DMS153 treated with DMSO at 0.1 percent for 48 hours (cell line): Measurements from ENCODE around the gene RORC.

Experiments
- DNase-seq: peaks from one replicate; lab custom pipeline; 2025; ENCODE audit not compliant: unreplicated experiment; lab: John Stamatoyannopoulos, UW

Gene RORC

DNA sequence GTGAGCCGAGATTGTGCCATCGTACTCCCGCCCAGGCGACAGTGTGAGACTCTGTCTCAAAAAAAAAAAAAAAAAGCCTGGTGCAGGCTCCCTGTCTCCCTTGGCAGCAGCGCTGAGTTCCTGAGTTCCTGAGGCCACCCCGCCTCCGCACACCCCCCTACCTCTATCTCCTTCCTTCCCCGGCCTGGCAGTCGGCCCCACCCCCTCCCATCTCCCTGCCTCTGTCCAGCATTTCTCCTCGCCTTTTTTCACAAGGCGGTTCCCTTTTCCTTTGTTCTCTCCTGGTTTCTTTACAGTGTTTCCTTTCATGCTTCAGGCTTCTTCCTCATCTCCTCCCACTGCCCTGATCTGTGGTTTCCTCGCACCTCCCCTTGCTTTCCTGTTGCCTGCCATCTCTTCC, 2.7 kb downstream of the RORC start:
- no peak for DNase-seq

DNA sequence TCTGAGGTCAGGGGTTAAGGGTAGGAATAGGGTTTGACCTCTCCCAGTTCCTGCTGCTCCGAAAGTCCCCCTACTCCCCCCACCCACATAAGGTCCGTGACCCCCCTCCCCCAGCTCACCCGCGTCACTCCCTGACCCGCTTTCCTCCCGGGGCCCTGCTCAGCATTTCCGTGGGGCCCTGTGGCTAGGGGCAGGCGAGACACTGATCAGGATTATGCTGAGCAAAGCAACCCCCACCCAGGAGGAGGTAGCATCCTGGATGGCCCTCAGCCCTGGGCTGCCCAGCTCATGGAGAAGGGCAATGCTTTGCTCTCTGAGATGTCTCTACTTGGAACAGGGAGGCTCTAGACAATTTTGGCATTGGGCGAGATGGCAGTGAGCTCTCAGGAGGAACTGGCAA, 3.7 kb downstream of the RORC start:
- DNase-seq: no peak

DNA sequence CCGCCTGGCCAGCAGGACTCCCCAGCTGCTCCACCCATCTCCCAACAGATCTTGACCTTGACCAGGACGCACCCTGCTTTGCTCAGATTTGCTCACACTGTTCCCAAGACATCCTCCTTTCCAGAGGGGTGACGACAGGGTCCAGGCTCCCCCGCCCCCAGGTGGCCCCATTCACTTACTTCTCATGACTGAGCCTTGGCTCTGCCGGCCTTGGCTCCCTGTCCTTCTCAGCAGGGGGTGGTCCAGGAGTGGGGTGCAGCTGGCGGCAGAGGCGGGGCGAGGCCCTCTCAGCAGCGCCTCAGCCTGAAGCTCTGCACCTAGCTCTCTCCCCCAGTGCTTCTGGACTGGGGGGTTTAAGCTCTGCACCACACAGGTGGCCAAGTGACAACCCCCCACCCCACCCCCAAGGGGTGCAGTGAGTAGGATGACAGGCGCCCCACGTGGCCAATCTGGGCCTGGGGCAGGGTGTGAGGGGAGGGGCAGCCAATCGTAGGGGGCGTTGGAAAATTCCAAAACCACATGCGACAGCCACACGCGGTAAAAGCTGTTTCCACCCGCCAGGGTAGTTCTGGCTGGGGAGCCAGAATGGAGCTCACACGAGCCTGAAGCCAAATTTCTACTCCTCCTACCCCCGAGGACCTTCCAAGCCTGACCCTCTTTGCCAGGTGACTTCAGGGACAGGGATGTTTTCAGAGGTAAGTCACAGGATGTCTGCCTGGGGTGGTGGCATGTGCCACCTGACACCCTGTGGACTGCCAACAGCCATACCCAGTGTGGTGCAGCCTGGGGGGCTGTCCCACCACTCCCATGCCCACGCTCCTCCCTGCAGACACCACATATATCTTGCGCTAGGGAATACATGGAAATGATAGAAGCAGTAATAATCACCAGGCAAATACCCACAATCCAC, 5.6 kb downstream of the RORC start:
- DNase-seq: no peak

DNA sequence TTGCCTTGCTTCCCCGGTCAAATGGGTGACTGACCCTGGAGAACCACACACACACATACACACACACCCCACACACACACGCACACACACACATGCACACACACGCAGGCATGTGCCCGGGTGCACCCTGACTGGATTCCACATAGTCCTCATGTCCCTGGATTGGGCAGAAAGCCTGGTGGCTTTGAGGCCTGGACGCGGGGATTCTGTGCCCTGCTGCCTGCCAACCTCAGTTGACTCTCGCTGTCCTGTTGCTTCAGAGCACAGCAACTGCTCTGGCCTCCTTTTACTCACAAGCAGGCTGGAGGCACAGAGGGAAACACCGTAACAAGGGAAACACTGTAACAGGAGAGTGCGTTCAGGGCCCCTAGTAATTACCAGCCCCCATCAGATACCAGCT, 6.4 kb downstream of the RORC start:
- no peak for DNase-seq

DNA sequence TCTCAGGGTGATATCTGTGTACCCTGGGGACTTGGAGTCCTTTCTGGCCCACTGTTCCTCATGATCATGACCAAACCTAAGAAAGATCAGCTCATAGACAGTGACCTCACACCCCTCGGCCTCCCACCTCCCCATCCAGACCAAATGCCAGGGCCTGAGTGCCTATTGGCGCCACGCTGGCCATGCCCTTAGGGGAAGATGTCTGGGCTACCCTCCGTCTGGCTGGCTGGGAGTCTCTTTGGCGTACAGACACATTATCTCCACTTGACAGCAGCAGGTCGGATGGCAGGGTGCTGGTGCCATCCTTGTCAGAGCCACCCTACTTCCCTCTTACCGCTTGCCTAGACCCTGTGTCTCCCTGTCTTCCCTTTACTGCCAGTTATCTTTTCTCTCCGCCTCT, 8.4 kb downstream of the RORC start:
- no peak for DNase-seq

DNA sequence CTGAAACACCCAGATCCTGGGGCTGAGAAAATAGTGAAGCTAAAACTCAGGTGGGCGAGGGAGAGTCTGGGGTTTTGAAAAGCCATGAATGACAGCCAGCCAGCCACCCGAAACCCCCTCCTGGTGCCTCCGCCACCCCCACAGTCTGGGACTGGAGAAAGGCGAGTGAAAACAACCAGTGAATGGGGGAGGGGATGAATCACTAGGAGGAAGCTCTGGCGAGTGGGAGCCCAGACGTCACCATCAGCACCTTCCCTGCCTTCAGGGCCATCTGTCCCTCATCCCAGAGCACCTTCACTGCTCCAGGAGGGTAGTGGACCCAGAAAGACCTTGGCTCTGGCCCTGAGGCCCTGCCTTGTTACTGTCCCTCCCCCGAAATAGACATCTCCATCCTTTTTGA, 9.2 kb downstream of the RORC start:
- DNase-seq: no peak

DNA sequence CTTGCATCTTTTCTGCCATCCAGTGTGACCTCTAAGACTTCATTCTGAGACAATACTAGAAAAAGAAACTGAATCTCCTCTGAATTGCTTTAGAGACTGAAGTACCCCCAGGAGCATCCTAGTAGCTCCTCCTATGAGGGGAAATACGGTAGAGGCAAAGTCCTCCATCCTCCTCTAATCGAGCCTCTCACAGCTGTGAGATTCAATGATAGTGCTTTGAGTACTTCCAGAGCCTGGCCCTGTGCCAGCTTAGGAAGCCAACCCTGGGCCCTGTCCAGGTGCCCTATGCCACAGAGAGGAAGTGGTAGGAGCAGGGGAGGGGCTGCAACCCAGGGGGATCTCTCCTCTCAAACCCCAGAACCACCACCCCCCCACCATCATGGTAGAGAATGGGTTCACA, 10.7 kb downstream of the RORC start:
- peak; percentile 80 for DNase-seq

DNA sequence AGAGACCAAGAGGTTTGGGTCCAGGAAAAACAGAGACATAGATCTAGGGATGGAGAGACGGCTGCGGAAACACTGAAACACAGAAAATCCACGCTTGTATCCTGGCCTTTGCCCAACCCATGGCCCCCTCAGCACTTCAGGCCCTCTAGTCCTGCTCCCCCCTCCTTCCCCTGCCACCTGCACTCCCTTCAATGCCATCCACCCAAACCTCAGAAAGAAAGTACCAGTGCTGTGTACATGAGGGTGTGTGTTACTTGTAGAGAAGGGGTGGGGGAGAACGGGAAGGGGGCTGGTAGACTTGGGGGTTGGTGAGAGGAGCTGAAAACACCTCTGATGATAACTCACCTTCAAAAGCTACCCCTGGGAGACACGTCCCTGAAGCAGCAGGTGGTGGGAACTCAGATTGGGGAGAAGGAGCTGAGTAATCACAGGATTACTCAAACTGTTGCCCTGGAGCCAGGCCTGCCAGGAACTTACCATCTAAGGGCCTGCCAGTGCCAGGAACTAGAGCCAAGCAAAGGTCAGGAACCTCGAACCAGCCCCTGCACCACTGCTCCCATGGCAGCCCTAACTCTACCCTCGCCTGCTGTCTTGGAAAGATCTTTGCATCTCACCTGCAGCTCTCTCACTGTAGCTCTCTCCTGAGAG, 11.5 kb downstream of the RORC start:
- no peak for DNase-seq

DNA sequence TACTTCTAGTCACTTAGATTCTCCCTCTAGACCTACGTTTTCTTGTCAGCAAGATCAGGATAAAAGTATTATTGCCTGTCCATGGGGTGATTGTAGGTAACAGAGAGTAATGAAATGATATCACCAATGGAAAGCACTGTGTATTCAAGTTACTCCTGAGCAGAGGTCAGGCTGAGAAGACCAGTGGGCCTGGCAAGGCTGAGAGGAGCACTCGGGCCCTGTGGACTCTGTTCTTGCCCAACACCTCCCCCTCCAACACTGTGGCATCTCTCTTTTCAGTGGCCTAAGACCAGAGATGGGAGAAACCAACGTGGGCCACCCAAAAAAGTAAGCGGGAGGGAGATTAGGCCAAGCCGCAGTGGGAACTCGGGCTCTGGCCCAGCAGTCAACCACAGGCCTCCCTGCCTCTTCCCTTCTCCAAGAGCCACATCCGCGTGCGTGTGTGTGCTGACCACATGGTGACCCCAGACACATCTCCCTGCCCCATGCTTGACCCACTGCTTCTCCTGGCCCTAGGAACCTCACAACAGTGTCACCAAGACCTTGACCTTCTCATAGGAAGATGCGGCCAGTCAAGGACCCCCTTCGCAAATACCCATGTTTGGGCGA, 12.3 kb downstream of the RORC start:
- no peak for DNase-seq

DNA sequence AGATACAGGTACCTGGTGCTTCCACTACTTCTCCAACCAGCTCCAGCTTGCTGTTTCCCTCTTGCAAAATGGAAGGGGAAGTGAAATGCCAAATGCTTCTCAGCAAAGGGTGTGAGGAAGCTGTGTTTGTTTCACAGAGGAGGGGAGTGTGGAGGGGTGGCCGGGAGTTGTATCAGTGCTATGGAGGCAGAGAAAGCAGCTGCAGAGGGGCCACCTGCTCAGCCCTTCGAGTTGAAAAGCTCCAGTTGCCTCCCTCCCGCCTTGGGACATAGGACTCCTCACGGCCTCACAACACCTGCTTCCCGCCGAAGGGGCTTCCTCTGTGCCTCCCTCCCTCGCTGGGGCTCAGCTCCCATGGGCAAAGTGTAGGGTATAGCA, 14.3 kb downstream of the RORC start:
- no peak for DNase-seq

DNA sequence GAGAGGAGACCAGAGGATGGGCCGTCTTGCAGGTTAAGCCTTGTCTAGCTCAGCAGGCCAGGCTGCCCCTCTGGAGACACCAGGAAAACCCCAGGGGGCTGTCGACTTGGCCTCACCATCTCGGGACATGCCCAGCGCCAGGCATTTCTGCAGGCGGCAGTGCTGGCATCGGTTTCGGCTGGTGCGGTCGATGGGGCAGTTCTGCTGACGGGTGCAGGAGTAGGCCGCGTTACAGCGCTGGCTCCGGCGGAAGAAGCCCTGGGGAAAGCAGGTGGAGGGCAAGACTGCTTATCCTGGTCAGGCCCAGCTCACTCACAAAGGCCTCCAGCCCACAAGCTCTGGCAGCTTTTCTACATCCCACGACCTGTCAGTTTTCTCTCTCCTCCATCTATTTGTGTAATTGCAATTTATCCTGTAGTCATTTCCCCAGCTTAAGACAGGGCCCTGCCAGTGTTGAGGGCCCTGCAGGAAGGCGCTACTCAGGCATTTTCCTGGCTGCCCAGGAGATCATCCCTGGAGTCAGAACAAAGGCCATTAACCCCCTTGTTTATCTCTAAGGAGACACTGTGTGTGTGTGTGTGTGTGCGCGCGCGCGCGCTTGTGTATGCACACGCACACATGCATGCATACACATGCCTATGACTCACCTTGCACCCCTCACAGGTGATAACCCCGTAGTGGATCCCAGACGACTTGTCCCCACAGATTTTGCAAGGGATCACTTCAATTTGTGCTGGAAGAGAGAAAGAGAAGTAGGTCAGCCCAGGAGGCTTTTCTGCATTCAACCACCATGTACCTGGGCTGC, 14.9 kb downstream of the RORC start:
- DNase-seq: no peak

DNA sequence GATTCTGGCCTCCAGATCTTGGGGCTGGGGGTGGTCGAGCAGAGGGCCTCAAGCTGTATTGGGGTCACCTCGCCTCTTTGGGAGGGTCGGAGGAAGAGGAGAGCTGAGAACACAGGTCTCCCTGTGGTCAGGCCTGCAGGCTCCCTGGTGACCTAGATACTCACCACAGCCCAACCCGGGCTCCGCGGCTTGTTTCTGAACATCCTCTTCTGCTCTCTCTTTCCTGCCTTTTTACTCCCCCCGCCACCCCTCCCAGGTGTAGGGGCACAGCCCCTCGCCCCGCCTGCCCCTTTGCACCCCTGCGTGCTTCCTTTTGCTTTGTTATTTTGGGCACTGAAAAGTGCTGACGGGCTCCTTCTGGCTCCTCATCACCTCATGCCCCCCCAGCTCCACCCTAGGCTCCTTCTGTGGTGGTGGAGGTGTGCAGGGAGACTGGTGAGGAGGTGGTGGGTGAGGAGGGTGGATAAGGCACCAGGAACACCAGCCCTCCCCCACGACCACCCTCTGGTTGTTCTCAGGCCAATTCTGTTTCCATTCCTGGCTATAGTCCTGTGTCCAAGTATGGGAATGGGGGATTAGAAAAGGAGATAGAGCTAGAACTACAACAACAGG, 15.8 kb downstream of the RORC start:
- DNase-seq: no peak

DNA sequence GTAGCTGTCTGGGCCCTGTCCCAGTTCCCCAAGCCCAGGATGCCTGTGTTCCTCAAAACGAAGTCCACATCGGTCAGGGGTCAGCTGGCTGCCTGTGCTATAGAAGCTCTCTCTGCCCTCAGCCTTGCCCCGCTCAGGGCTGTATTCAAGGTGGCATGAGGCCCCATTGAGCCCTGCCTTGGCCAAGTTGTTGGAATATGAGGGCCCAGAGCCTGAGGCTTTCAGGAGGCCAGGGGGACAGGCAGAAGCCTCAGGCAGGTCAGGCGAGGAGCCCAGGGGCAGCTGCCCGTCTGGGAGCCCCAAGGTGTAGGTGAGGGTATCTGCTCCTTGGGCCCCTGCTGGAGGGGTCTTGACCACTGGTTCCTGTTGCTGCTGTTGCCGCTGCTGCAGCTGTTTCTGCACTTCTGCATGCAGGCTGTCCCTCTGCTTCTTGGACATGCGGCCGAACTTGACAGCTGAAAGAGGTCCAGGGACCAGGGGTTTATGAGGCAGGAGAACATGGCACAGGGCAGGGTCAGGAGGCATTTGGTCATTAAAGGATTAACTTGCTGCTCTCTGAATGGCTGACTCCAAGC, 16.5 kb downstream of the RORC start:
- no peak for DNase-seq

DNA sequence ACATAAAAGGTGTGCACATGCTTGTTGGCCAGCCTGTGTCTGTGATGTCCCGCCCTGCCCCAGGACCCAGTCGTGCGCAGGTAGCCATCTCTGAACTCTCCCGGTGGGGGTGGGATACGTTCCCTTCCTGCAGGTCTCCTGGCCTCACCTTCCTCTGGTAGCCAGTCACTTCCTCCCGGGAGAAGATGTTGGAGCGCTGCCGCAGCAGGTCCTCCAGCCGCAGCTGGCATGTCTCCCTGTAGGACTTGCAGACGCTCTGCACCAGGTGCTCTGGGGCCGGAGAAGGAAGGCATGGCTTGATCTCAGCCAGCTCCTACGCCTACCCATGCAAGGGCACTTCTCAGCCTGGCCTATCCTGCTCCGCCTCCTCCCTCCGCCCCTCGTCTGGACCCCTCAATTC, 17.2 kb downstream of the RORC start:
- DNase-seq: no peak

DNA sequence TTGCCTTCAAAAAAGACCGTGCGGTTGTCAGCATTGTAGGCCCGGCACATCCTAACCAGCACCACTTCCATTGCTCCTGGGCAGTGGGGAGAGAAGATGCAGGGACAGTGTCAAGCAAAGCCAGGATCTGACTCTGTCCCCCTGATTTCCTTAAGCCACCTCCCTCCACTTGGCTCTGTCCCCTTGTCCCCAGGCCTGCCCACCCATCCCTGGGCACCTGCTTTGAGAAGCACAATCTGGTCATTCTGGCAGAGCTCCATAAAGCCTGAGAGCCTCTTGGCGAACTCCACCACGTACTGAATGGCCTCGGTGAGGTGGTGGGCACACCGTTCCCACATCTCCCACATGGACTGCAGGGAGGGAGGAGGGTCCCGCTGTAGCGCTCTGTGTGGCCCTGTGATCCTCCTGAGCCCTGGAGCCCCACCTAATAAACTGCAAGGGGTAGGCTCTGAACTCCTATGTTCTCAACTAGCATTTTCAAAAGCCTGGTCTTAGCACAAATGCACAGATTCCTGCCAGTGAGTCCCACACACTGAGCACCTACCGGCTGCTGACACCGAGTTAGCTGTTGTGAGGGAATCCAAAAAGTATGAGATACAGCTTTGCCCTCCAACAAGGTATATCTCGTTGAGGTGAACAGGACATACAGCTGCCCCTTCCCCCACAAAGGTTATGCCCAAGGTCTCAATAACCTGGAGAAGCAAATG, 18.2 kb downstream of the RORC start:
- no peak for DNase-seq

DNA sequence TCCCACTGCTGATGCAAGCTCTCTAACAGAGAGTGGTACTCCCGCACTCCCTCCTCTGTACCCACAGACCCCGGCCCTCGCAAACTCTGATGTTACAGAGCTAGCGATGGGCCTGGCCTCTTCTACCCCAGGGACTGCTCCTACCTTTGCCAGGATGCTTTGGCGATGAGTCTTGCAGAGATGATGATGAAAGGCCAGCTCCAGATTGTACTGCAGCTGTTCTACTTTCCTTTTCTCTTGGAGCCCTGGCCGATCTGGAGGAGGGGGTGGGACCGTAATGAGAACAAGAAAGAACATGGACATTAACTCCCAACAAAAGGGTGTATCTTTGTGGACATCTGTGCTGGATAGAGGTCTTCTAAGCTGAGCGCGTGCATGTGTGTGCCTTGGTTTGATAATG, 20.4 kb downstream of the RORC start:
- no peak for DNase-seq

DNA sequence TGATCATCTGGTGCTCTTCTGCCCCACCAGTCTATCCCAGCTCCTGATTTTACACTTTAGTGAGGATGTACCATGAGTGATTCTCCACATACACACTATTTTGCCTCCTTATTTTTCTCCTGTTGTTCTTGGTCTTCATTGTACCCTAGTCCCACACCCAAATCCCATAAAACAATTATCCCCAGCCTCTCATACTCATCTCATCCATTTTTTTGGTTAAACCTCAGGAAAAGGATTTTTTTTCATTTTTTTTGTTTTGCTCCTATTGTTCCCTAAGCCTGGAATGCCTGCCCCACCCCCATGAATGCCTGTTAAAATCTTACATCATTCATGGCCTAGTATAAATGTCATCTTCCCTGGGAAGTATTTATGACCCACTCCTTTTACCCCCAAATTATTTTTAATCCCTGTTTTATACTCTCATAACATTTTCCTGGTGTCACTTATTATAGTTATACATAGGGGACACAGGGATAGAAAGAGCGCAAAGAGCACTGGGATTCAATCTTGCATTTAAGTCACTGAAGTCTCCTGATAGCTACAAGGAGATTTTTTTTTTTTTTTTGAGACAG, 21.5 kb downstream of the RORC start:
- DNase-seq: no peak

DNA sequence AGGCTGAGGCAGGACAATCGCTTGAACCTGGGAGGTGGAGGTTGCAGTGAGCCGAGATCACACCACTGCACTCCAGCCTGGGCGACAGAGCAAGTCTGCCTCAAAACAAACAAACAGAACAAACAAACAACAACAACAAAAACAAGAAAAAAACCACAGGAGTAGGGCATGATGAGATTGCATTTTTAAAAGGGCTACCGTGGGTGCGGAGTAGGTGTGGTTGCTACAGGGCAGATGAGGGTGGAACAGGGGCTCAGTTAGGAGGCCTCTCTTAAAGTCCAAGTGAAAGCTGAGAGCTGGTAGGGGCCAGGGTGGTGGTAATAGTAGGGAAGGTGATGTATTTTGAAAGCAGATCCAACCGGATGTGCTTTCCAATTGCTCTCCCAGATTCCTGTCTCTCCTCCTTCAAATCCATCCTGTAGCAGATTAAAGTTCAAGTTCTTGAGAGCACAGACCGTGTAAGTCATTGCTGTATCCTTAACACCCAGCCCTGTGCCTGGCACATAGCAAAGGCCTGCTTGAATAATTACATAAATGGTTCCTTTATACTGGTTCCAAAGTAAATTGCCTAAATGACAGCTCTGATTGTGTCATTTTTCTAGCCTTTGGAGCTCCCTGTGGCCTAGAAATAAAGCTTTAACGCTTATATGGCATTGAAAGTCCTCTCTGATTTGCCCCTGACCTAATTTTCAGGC, 22.2 kb downstream of the RORC start:
- no peak for DNase-seq

DNA sequence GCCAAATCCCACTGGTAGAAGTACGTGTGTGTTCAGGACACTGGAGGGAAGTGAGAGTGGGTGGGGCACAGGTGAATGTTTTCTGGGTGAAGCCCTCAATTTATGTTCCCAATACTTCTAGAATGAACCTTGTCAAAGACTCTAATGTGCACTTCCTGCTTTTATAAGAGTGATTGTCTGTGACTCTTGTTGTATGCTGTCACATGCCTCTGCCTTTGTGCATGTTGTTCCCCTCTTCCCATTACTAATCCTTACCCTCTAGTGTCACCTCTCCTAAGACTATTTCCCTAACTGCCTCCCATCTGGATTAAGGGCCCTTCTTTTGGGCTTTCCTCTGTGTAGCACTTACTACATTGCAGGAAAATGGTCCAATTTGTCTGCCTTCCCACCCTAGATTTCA, 23.8 kb downstream of the RORC start:
- no peak for DNase-seq
